ENCODE measurements around the gene PSMB10. TPM values are rescaled to one million over a fixed set of nuclear protein-coding genes. Genes with fewer than 3 reads are reported as not detected.
A peak's percentile ranks its signal among the peaks of the same experiment; 100 is the strongest.

The PSMB10 gene
- total and polyA plus RNA-seq, 12 donors = 12.6 to 315 (median 62.1) TPM

- no peaks in the 10 kb centered on the region for H3K9me3 ChIP-seq (replicated peaks in 1 of 3)
- intact Hi-C loops (cut with DNase I) = no loop called here
- TF ChIP-seq POLR2A (IDR thresholded peaks at IDR 0.05) (no peak), CTCF (IDR thresholded peaks at IDR 0.05) (no peak)
- H3K27ac ChIP-seq = no peak overlapping the region
- H3K36me3 ChIP-seq (replicated peaks in 1 of 2) = peaks cover 0 to 24% of the 10 kb centered on the region in 2 donors
- no peaks in the 10 kb centered on the region for H3K27me3 ChIP-seq
- H3K4me3 ChIP-seq = no peak overlapping the region
- DNase-seq = no peak
- WGBS, 4 donors = 89 to 94% (median 92%) methylated on average over 5 to 14 of the region's 14 CpGs
- H3K4me1 ChIP-seq (replicated peaks in 1 of 2) = peaks cover 6 to 15% of the 10 kb centered on the region in 2 donors
Measured at GRCh38 chr16:67930191-67930590, 6.5 kb downstream of the PSMB10 start.

GRCh38 chr16:67928561-67929364 is 7.9 kb downstream of the PSMB10 start:
- peak; percentile 71 to 84 (median 76) for DNase-seq
- 47 to 84% (median 50%) methylated on average over 7 to 16 of the region's 16 CpGs for WGBS, 4 donors
- H3K36me3 ChIP-seq (replicated peaks in 1 of 2) = peaks cover 0 to 16% of the 10 kb centered on the region in 2 donors
- TF ChIP-seq POLR2A (IDR thresholded peaks at IDR 0.05) = no peak
- peak; percentile 71 to 95 (median 88) for TF ChIP-seq CTCF (IDR thresholded peaks at IDR 0.05)
- H3K27me3 ChIP-seq = no peaks in the 10 kb centered on the region
- H3K4me1 ChIP-seq (replicated peaks in 1 of 2) = peaks cover 0 to 8% of the 10 kb centered on the region in 2 donors
- intact Hi-C loops (cut with DNase I) = loop anchor here (5.0 to 10.0 kb wide), 4 partner anchors 46 to 256 kb away; partner anchors contain the start of gene NRN1L (in 2 of the 2)
- no peak overlapping the region for H3K27ac ChIP-seq
- H3K4me3 ChIP-seq = no peak overlapping the region
- H3K9me3 ChIP-seq (replicated peaks in 1 of 3) = no peaks in the 10 kb centered on the region

DNA sequence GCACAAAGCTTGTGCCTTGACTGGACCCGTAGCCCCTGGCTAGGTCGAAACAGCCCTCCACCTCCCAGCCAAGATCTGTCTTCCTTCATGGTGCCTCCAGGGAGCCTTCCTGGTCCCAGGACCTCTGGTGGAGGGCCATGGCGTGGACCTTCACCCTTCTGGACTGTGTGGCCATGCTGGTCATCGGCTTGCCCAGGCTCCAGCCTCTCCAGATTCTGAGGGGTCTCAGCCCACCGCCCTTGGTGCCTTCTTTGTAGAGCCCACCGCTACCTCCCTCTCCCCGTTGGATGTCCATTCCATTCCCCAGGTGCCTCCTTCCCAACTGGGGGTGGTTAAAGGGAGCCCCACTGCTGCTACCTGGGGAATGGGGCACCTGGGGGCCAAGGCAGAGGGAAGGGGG is 8.5 kb downstream of the PSMB10 start:
- intact Hi-C loops (cut with DNase I) = loop anchor here (5.0 to 10.0 kb wide), 4 partner anchors 46 to 256 kb away; partner anchors contain the start of gene NRN1L (in 2 of the 2)
- H3K9me3 ChIP-seq (replicated peaks in 1 of 3) = no peaks in the 10 kb centered on the region
- no peak overlapping the region for H3K27ac ChIP-seq
- H3K27me3 ChIP-seq = no peaks in the 10 kb centered on the region
- no peak overlapping the region for H3K4me3 ChIP-seq
- TF ChIP-seq POLR2A (IDR thresholded peaks at IDR 0.05) (no peak), CTCF (IDR thresholded peaks at IDR 0.05) (no peak)
- 50 to 82% (median 70%) methylated on average over 2 to 7 of the region's 7 CpGs for WGBS, 4 donors
- peaks cover 0 to 8% of the 10 kb centered on the region in 2 donors for H3K4me1 ChIP-seq (replicated peaks in 1 of 2)
- peaks cover 0 to 13% of the 10 kb centered on the region in 2 donors for H3K36me3 ChIP-seq (replicated peaks in 1 of 2)
- no peak for DNase-seq

- intact Hi-C loops (cut with DNase I) = loop anchor here (5.0 to 10.0 kb wide), 4 partner anchors 45 to 255 kb away; partner anchors contain the start of gene NRN1L (in 2 of the 2)
- WGBS, 4 donors = 85 to 90% (median 87%) methylated on average over 15 to 22 of the region's 22 CpGs
- H3K4me1 ChIP-seq (replicated peaks in 1 of 2) = peaks cover 0 to 8% of the 10 kb centered on the region in 2 donors
- H3K27ac ChIP-seq = peak overlapping the region in 1 of 5 donors; percentile 73
- TF ChIP-seq CTCF (IDR thresholded peaks at IDR 0.05) (no peak), POLR2A (IDR thresholded peaks at IDR 0.05) (no peak)
- no peaks in the 10 kb centered on the region for H3K9me3 ChIP-seq (replicated peaks in 1 of 3)
- H3K4me3 ChIP-seq = no peak overlapping the region
- H3K36me3 ChIP-seq (replicated peaks in 1 of 2) = peaks cover 0 to 13% of the 10 kb centered on the region in 2 donors
- peak in 1 of 7 donors; percentile 51 for DNase-seq
- no peaks in the 10 kb centered on the region for H3K27me3 ChIP-seq
Measured at GRCh38 chr16:67927131-67927941, 9.3 kb downstream of the PSMB10 start.
